Activated CD8-positive, alpha-beta memory T cell treated with anti-CD3 and anti-CD28 coated beads, Interleukin-2, amount 10 ng/mL, durations not matched to agents 7 days and 5 days (primary cell): ENCODE data around the gene NES. TPM values are rescaled to one million over a fixed set of nuclear protein-coding genes. Genes with fewer than 3 reads are reported as not detected.

Source experiments
- ATAC-seq: fragments of 150-1000 bp; cut with Tn5 transposase; one replicate; pipeline ENCODE4 v1.10.0; 2021; ENCODE audit warnings: moderate library complexity
- CTCF ChIA-PET: fragments of 350-600 bp; sonication (Branson Sonifier 250); formaldehyde crosslinking; loops from one replicate; lab custom pipeline; 2021; ENCODE audit warnings: antibody characterized with exemption; lab: Charles Lee
- DNase-seq: peaks from one replicate; pipeline ENCODE4 v3.0.0-alpha.2; 2020
- H3K27ac Mint-ChIP-seq: one replicate; pipeline ENCODE4 v1.8.0; 2021; ENCODE audit warnings: mild to moderate bottlenecking, mixed read lengths
- H3K27me3 Mint-ChIP-seq: one replicate; pipeline ENCODE4 v1.8.0; 2021; ENCODE audit warnings: mixed read lengths
- H3K36me3 Mint-ChIP-seq: one replicate; pipeline ENCODE4 v1.8.0; 2021; ENCODE audit warnings: mild to moderate bottlenecking, mixed read lengths
- H3K4me1 Mint-ChIP-seq: one replicate; pipeline ENCODE4 v1.8.0; 2021; ENCODE audit warnings: mixed read lengths
- H3K4me3 Mint-ChIP-seq: one replicate; pipeline ENCODE4 v1.8.0; 2021; ENCODE audit warnings: mild to moderate bottlenecking, moderate library complexity, mixed read lengths
- H3K9me3 Mint-ChIP-seq: one replicate; pipeline ENCODE4 v1.8.0; 2022; ENCODE audit warnings: low read depth, mixed read lengths
- total RNA-seq, 2 experiments: library from RNA; stranded (reverse); gene quantifications; one replicate each; pipeline ENCODE4 v1.2.3, GENCODE V29; 2021

NES gene
- total RNA-seq, 2 experiments from 2014 or later = not detected

DNA sequence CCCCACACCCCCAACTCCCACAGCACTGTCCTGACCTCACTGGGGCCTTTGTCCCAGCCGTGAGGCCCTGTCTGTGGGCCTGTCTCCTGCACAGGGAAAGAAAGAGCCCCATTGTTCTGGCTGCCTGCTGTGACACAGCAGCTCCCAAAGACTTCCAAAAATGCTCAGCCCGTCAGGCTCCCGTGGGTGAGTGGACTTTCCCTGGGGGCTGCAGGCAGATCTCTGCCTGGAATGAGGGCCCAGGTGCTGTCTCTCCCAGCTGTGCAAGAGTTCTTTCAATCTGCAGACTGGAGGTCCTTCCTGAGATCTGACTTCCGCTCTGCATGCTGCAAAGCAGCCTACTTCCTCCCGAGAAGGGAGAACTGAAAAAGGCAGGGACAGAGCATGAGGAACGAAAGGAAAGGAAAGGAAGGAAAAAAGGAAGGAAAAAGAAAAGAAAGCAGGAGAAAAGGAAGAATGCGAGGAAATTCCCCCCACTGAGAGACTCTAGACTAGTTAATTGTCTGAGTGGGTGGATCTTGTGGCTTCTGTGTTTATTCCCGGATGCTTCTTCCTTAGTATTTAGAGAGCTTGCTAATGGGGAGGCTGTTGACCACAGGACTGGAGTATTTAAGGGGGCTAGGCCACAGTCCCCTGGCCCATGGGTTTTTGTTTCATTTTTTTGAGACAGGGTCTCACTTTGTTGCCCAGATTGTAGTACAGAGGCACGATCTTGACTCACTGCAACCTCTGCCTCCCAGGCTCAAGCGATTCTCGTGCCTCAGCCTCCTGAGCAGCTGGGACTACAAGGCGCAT lies 15.0 kb downstream of the NES start:
- Mint-ChIP-seq H3K9me3 (no peaks in the 10 kb centered on the region), H3K4me3 (no peak overlapping the region), H3K27ac (peak overlapping the region; percentile 24), H3K36me3 (no peaks in the 10 kb centered on the region), H3K4me1 (peaks cover 68% of the 10 kb centered on the region), H3K27me3 (peaks cover 12% of the 10 kb centered on the region)
- DNase-seq = no peak
- no peak for ATAC-seq
- CTCF ChIA-PET = interaction anchor here (1.1 to 12.6 kb wide), 11 partner anchors 10 to 277 kb away, joined by 4 to 340 read pairs (median 9); partner anchors contain the start of genes CRABP2, HAPLN2, INSRR and ISG20L2

DNA sequence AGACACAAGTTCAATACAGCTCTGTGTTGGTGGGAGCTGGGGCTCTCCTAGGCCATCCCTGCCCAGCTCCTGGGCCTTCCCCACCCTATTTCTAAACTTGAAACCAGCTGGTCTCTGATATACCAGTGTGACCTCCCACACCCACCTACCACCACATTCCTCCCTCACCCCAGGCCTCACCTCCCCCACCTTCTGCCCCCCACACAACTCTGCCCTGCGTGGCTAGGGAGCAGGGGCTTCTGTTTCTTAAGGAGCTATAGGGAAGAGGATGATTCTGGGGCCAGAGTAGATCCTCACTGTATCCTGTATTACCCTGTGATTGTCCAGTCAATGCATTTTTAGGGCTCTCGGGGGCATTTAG lies 16.5 kb downstream of the NES start:
- Mint-ChIP-seq H3K4me3 (peak overlapping the region; percentile 82), H3K4me1 (peaks cover 73% of the 10 kb centered on the region), H3K27me3 (peaks cover 23% of the 10 kb centered on the region), H3K36me3 (no peaks in the 10 kb centered on the region), H3K9me3 (no peaks in the 10 kb centered on the region), H3K27ac (peak overlapping the region; percentile 95)
- ATAC-seq (peak; percentile 13), DNase-seq (no peak)
- CTCF ChIA-PET = interaction anchor here (0.8 to 12.6 kb wide), 27 partner anchors 8 to 275 kb away, joined by 3 to 340 read pairs (median 5); partner anchors contain the start of genes BCAN, CRABP2, HAPLN2 and INSRR

DNA sequence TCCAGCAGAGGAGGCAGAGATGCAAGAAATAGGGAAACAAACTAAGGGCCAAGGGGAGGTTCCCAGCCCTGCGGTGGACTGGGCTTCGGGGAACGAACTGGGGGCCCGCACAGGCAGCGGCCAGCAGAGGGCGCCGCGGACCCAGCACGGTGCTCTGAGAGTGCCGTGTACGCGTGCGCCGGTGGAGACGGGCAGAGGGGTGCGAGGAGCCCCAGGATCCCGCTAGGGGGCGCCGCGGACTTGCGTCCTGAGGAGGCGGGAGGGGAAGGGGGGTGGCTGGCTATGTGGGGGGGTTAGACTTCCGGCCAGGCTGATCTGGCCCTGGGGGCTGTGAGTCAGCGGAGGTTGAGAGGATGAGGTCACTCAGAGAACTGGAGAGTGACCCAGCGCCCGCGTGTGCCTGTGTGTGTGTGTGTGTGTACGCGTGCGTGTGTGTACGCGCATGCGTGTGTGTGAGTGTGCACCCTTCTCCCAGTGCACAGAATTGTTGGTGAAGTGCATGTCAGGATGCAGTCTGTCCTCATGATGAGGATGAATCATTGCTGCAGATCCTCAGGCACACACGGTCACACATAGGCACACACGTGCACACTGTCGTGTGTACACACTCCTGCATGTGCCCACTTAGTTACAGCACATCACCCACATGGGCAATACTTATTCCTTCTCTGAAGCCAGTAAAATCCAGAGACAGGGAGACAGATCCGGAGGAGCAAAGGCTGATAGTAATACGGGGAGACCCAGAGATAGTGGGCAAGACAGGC lies 17.0 kb downstream of the NES start:
- H3K9me3 Mint-ChIP-seq = no peaks in the 10 kb centered on the region
- H3K27me3 Mint-ChIP-seq = peaks cover 24% of the 10 kb centered on the region
- ATAC-seq = peak; percentile 81
- H3K4me1 Mint-ChIP-seq = peaks cover 68% of the 10 kb centered on the region
- DNase-seq = peak; percentile 97
- peak overlapping the region; percentile 82 for H3K4me3 Mint-ChIP-seq
- CTCF ChIA-PET = interaction anchor here (0.5 to 12.6 kb wide), 44 partner anchors 8 to 511 kb away, joined by 3 to 340 read pairs (median 4); partner anchors contain the start of genes BCAN, CRABP2, HAPLN2 and ISG20L2
- no peaks in the 10 kb centered on the region for H3K36me3 Mint-ChIP-seq
- peak overlapping the region; percentile 95 for H3K27ac Mint-ChIP-seq

- ATAC-seq = no peak
- peak overlapping the region; percentile 82 for H3K4me3 Mint-ChIP-seq
- no peaks in the 10 kb centered on the region for H3K36me3 Mint-ChIP-seq
- CTCF ChIA-PET = interaction anchor here (0.5 to 12.6 kb wide), 30 partner anchors 8 to 511 kb away, joined by 3 to 340 read pairs (median 3); partner anchors contain the start of genes BCAN, CRABP2, HAPLN2 and ISG20L2
- H3K27me3 Mint-ChIP-seq = peaks cover 30% of the 10 kb centered on the region
- DNase-seq = no peak
- peak overlapping the region; percentile 76 for H3K27ac Mint-ChIP-seq
- no peaks in the 10 kb centered on the region for H3K9me3 Mint-ChIP-seq
- peaks cover 64% of the 10 kb centered on the region for H3K4me1 Mint-ChIP-seq
Observed at GRCh38 chr1:156659661-156659987, 17.6 kb downstream of the NES start.

DNA sequence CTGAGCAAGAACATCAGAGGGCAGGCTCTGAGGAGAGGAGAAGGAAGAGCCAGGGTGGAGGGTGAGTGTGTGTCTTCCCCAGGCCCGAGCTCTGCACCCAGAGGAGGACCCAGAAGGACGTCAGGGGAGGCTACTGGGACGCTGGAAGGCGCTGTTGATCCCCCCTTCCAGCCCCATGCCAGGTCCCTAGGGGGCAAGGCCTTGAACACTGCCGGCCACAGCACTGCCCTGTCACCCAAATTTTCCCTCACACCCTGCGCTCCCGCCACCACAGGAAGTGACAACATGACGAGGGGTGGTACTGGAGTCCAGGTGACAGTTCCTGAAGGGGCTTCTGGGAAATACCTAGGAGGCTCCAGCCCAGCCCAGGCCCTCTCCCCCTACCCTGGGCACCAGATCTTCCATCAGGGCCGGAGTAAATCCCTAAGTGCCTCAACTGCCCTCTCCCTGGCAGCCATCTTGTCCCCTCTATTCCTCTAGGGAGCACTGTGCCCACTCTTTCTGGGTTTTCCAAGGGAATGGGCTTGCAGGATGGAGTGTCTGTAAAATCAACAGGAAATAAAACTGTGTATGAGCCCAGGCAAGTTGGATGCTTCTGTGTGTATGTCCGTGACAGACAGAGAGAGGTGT lies 18.1 kb downstream of the NES start:
- no peak for ATAC-seq
- peaks cover 61% of the 10 kb centered on the region for H3K4me1 Mint-ChIP-seq
- peaks cover 35% of the 10 kb centered on the region for H3K27me3 Mint-ChIP-seq
- peak overlapping the region; percentile 76 for H3K27ac Mint-ChIP-seq
- no peaks in the 10 kb centered on the region for H3K36me3 Mint-ChIP-seq
- DNase-seq = no peak
- H3K4me3 Mint-ChIP-seq = peak overlapping the region; percentile 82
- CTCF ChIA-PET = interaction anchor here (0.7 to 12.6 kb wide), 31 partner anchors 9 to 273 kb away, joined by 3 to 340 read pairs (median 3); partner anchors contain the start of genes BCAN, CRABP2, HAPLN2 and ISG20L2
- no peaks in the 10 kb centered on the region for H3K9me3 Mint-ChIP-seq

DNA sequence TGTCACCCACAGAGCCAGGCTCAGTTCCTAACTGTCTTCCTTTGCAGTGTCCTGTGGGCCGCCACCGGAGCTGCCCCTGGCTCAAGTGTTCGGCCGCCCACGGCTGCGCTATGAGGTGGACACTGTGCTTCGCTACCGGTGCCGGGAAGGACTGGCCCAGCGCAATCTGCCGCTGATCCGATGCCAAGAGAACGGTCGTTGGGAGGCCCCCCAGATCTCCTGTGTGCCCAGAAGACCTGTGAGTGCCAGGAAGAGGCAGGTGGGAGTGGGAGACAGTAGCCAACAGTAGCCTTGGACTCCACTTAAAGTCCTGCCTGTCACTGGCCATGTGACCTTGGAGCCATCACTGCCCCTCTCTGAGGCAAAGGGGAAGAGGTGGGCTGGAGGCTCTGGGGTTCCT lies 18.7 kb downstream of the NES start:
- H3K4me1 Mint-ChIP-seq = peaks cover 59% of the 10 kb centered on the region
- ATAC-seq (no peak), DNase-seq (no peak)
- peaks cover 41% of the 10 kb centered on the region for H3K27me3 Mint-ChIP-seq
- no peak overlapping the region for H3K4me3 Mint-ChIP-seq
- H3K36me3 Mint-ChIP-seq = no peaks in the 10 kb centered on the region
- no peaks in the 10 kb centered on the region for H3K9me3 Mint-ChIP-seq
- CTCF ChIA-PET = interaction anchor here (0.6 to 12.6 kb wide), 21 partner anchors 8 to 178 kb away, joined by 3 to 340 read pairs (median 5); partner anchors contain the start of genes BCAN, CRABP2, HAPLN2 and ISG20L2
- H3K27ac Mint-ChIP-seq = no peak overlapping the region

- H3K27me3 Mint-ChIP-seq = peaks cover 48% of the 10 kb centered on the region
- ATAC-seq (no peak), DNase-seq (no peak)
- H3K9me3 Mint-ChIP-seq = no peaks in the 10 kb centered on the region
- H3K27ac Mint-ChIP-seq = no peak overlapping the region
- no peak overlapping the region for H3K4me3 Mint-ChIP-seq
- H3K4me1 Mint-ChIP-seq = peaks cover 56% of the 10 kb centered on the region
- no peaks in the 10 kb centered on the region for H3K36me3 Mint-ChIP-seq
- CTCF ChIA-PET = interaction anchor here (0.6 to 12.6 kb wide), 23 partner anchors 8 to 272 kb away, joined by 3 to 340 read pairs (median 5); partner anchors contain the start of genes BCAN, CRABP2, HAPLN2 and ISG20L2
Observed at GRCh38 chr1:156657741-156658319, 19.4 kb downstream of the NES start.

GRCh38 chr1:156656806-156657740 lies 20.1 kb downstream of the NES start:
- no peaks in the 10 kb centered on the region for H3K9me3 Mint-ChIP-seq
- peak; percentile 22 for ATAC-seq
- peak; percentile 78 for DNase-seq
- H3K27ac Mint-ChIP-seq = no peak overlapping the region
- H3K4me1 Mint-ChIP-seq = peaks cover 52% of the 10 kb centered on the region
- peak overlapping the region; percentile 17 for H3K4me3 Mint-ChIP-seq
- no peaks in the 10 kb centered on the region for H3K36me3 Mint-ChIP-seq
- H3K27me3 Mint-ChIP-seq = peaks cover 51% of the 10 kb centered on the region
- CTCF ChIA-PET = interaction anchor here (0.6 to 12.6 kb wide), 23 partner anchors 8 to 271 kb away, joined by 3 to 340 read pairs (median 5); partner anchors contain the start of genes BCAN, CRABP2, HAPLN2 and ISG20L2

DNA sequence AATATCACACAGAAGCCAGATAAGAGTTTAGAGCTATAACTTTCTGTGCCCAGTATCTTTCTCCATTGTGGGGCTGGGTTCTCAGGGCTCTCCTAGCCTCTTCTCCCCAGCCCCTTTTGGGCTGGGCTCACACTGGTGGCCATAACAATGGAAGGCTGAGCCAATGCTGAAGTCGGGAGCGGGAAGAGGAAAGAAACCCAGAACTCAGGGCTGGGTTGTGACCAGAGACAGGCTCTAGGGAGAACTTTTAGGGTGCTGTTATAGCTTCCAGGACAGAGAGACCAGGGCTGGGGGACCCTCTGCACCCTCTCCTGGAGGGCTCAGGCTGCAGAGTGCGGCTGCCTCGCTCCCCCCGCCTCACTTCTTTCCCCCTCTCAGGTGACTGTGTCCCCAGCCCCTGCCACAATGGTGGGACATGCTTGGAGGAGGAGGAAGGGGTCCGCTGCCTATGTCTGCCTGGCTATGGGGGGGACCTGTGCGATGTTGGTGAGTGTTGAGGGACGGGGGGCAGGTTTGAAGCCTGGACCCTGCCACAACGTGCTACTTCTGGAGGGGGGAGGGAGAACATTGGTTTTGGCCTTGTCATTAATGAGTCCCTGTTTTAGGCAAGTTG lies 21.2 kb downstream of the NES start:
- Mint-ChIP-seq H3K9me3 (no peaks in the 10 kb centered on the region), H3K27ac (no peak overlapping the region), H3K4me1 (peaks cover 41% of the 10 kb centered on the region), H3K4me3 (no peak overlapping the region), H3K36me3 (no peaks in the 10 kb centered on the region), H3K27me3 (peaks cover 59% of the 10 kb centered on the region)
- CTCF ChIA-PET = interaction anchor here (1.2 to 12.6 kb wide), 10 partner anchors 10 to 270 kb away, joined by 3 to 340 read pairs (median 6); partner anchors contain the start of genes BCAN, HAPLN2 and NES
- ATAC-seq = no peak
- DNase-seq = no peak

DNA sequence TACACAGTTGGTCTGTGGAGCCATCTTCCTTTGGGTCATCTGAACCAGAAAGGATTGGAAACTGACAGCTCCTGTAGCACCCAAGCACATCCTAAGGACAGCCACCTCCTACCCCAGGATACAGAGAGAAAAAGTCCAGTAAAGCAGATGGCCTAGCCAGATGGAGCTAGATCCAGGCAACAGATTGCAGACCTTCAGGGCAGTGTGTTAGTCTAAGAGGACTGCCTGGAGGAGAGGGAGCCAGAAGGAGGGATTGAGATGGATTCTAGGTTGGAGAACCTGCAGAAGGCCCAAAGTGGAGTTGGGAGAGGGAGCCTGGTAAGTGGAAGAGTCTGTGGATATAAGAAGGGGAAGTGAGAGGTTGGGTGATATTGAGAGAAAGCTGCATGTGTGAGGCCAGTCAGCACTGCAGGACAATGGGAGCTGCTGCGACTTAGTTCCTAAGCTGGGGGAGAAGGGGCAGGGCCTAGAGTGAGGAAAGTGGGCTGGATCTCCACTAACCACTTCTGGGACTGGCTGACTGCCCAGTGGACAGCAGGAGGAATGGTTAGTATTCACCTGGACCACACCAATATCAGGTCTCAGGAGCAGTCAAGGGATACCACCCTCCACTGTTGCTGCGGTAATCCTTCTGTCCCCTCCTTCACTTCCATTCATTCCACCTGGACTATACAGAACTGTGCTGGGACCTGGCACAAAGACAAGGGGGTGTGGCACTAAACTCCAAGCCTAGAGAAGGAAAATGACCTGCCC lies 21.9 kb downstream of the NES start:
- CTCF ChIA-PET = interaction anchor here (1.2 to 12.6 kb wide), 7 partner anchors 12 to 270 kb away, joined by 4 to 340 read pairs (median 6); partner anchors contain the start of genes BCAN, HAPLN2 and NES
- Mint-ChIP-seq H3K9me3 (no peaks in the 10 kb centered on the region), H3K4me1 (peaks cover 35% of the 10 kb centered on the region), H3K27ac (no peak overlapping the region), H3K36me3 (no peaks in the 10 kb centered on the region), H3K27me3 (peaks cover 66% of the 10 kb centered on the region), H3K4me3 (no peak overlapping the region)
- ATAC-seq (no peak), DNase-seq (no peak)
